ENCODE data around the gene CABP2.
"Not testable (repeated sequence)": the region's sequence is repeated elsewhere in the genome, so short reads cannot be mapped to it uniquely, and the experiment has no call there.

CABP2 gene

GRCh38 chr11:67476692-67477091 is 46.6 kb downstream of the CABP2 start:
- DNase-seq (ENCODE audit: low spot score), result not testable (repeated sequence)

- no peak for DNase-seq (ENCODE audit: low spot score)
Measured at GRCh38 chr11:67472882-67473281, 50.4 kb downstream of the CABP2 start.

DNA sequence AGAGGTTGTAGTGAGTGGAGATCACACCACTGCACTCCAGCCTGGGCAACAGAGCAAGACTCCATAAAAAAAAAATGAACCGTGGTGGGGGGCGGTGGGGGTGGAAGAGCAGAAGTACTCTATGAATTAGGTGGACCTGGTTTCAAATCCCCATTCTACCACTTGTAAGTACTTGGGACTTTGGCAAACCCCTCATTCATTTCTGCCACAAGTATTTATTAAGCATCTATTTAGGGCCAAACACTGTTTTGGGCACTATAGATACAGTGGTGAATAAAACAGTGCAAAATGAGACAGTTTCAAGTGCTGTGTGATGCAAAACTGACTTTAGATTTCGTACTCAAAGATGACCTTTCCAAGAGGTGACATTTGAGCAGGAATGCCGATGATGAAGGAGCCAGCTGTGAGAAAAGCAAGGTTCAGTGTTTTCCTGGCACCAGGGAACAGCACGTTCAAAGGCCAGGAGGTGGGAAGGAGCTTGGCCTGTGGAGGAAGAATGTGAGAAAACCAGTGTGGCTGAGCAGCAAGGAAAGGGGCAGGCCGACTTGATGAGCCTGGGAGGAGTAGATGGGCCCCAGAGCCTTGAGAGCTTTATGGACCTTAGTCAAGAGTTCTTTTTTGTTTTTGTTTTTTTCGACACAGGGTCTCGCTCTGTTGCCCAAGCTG is 52.8 kb downstream of the CABP2 start:
- DNase-seq (ENCODE audit: low spot score), result no peak

- no peak for DNase-seq (ENCODE audit: low spot score)
Measured at GRCh38 chr11:67469508-67469811, 53.8 kb downstream of the CABP2 start.

Measured in D341Med (cell line).